ENCODE measurements around the gene SYNE1.
A peak's percentile ranks its signal among the peaks of the same experiment; 100 is the strongest.

The SYNE1 gene

GRCh38 chr6:152236370-152237097 is 400.6 kb downstream of the SYNE1 start:
- Mint-ChIP-seq H3K27me3 (no peaks in the 10 kb centered on the region), H3K27ac (no peak overlapping the region), H3K4me3 (no peak overlapping the region), H3K9me3 (no peaks in the 10 kb centered on the region), H3K4me1 (peaks cover 25% of the 10 kb centered on the region)
- ATAC-seq (no peak), DNase-seq (no peak)

- DNase-seq (peak; percentile 13 to 33), ATAC-seq (peak; percentile 94)
- H3K4me3 Mint-ChIP-seq: peak overlapping the region; percentile 61 to 80
- H3K4me1 Mint-ChIP-seq: peaks cover 25% of the 10 kb centered on the region
- no peaks in the 10 kb centered on the region for H3K27me3 Mint-ChIP-seq
- no peaks in the 10 kb centered on the region for H3K9me3 Mint-ChIP-seq
- H3K27ac Mint-ChIP-seq: peak overlapping the region; percentile 89 to 91
Measured at GRCh38 chr6:152233547-152234320, 403.4 kb downstream of the SYNE1 start.

- Mint-ChIP-seq H3K4me3 (peak overlapping the region; percentile 61 to 80), H3K9me3 (no peaks in the 10 kb centered on the region), H3K27ac (peak overlapping the region in 1 of 2 donors; percentile 77), H3K27me3 (no peaks in the 10 kb centered on the region), H3K4me1 (peaks cover 25% of the 10 kb centered on the region)
- peak in 1 of 2 donors; percentile 29 for DNase-seq
- peak; percentile 82 for ATAC-seq
Measured at GRCh38 chr6:152232501-152233151, 404.5 kb downstream of the SYNE1 start.

- peaks cover 19% of the 10 kb centered on the region for H3K4me1 Mint-ChIP-seq
Measured at GRCh38 chr6:152229330-152229729, 407.8 kb downstream of the SYNE1 start.

GRCh38 chr6:152226119-152226518 is 411.0 kb downstream of the SYNE1 start:
- H3K27ac Mint-ChIP-seq: peak overlapping the region in 1 of 2 donors; percentile 2
- ATAC-seq (no peak), DNase-seq (no peak)
- no peaks in the 10 kb centered on the region for H3K27me3 Mint-ChIP-seq
- peaks cover 12 to 19% of the 10 kb centered on the region in 2 donors for H3K9me3 Mint-ChIP-seq
- no peak overlapping the region for H3K4me3 Mint-ChIP-seq
- no peaks in the 10 kb centered on the region for H3K4me1 Mint-ChIP-seq

More at GRCh38 chr6:152229330-152229729, 407.8 kb downstream of the SYNE1 start:
- Mint-ChIP-seq H3K9me3 (no peaks in the 10 kb centered on the region), H3K4me3 (no peak overlapping the region), H3K27ac (no peak overlapping the region), H3K27me3 (no peaks in the 10 kb centered on the region)
- DNase-seq (no peak), ATAC-seq (no peak)

- Mint-ChIP-seq H3K9me3 (peaks cover 12 to 19% of the 10 kb centered on the region in 2 donors), H3K27ac (no peak overlapping the region), H3K27me3 (no peaks in the 10 kb centered on the region), H3K4me1 (no peaks in the 10 kb centered on the region), H3K4me3 (no peak overlapping the region)
- ATAC-seq: no peak
- no peak for DNase-seq
Measured at GRCh38 chr6:152225241-152225934, 411.8 kb downstream of the SYNE1 start.

- Mint-ChIP-seq H3K27ac (peak overlapping the region; percentile 70 to 94), H3K4me3 (no peak overlapping the region), H3K4me1 (no peaks in the 10 kb centered on the region), H3K27me3 (no peaks in the 10 kb centered on the region), H3K9me3 (peaks cover 12 to 19% of the 10 kb centered on the region in 2 donors)
- DNase-seq (no peak), ATAC-seq (no peak)
Measured at GRCh38 chr6:152223636-152224035, 413.5 kb downstream of the SYNE1 start.

GRCh38 chr6:152221806-152222628 is 415.1 kb downstream of the SYNE1 start:
- Mint-ChIP-seq H3K4me1 (no peaks in the 10 kb centered on the region), H3K9me3 (peaks cover 12 to 19% of the 10 kb centered on the region in 2 donors), H3K27me3 (no peaks in the 10 kb centered on the region), H3K4me3 (no peak overlapping the region), H3K27ac (peak overlapping the region in 1 of 2 donors; percentile 69)
- ATAC-seq: no peak
- no peak for DNase-seq

- no peak overlapping the region for H3K4me3 Mint-ChIP-seq
- no peak for DNase-seq
- no peaks in the 10 kb centered on the region for H3K4me1 Mint-ChIP-seq
- no peak for ATAC-seq
- H3K27ac Mint-ChIP-seq: no peak overlapping the region
- no peaks in the 10 kb centered on the region for H3K27me3 Mint-ChIP-seq
- H3K9me3 Mint-ChIP-seq: peaks cover 12 to 19% of the 10 kb centered on the region in 2 donors
Measured at GRCh38 chr6:152220786-152221185, 416.4 kb downstream of the SYNE1 start.

- H3K27me3 Mint-ChIP-seq: no peaks in the 10 kb centered on the region
- DNase-seq (no peak), ATAC-seq (no peak)
- H3K4me1 Mint-ChIP-seq: no peaks in the 10 kb centered on the region
- no peak overlapping the region for H3K4me3 Mint-ChIP-seq
- no peak overlapping the region for H3K27ac Mint-ChIP-seq
- peaks cover 12 to 18% of the 10 kb centered on the region in 2 donors for H3K9me3 Mint-ChIP-seq
Measured at GRCh38 chr6:152218887-152219286, 418.3 kb downstream of the SYNE1 start.

- DNase-seq: no peak
- Mint-ChIP-seq H3K27me3 (no peaks in the 10 kb centered on the region), H3K4me3 (no peak overlapping the region), H3K4me1 (no peaks in the 10 kb centered on the region), H3K9me3 (no peaks in the 10 kb centered on the region), H3K27ac (no peak overlapping the region)
- ATAC-seq: no peak
Measured at GRCh38 chr6:152212437-152212836, 424.7 kb downstream of the SYNE1 start.

GRCh38 chr6:152209211-152209610 is 428.0 kb downstream of the SYNE1 start:
- no peak overlapping the region for H3K27ac Mint-ChIP-seq
- ATAC-seq (no peak), DNase-seq (no peak)
- H3K27me3 Mint-ChIP-seq: no peaks in the 10 kb centered on the region
- peaks cover 10% of the 10 kb centered on the region for H3K4me1 Mint-ChIP-seq
- no peaks in the 10 kb centered on the region for H3K9me3 Mint-ChIP-seq
- no peak overlapping the region for H3K4me3 Mint-ChIP-seq

GRCh38 chr6:152207915-152208714 is 429.0 kb downstream of the SYNE1 start:
- H3K27me3 Mint-ChIP-seq: no peaks in the 10 kb centered on the region
- ATAC-seq: no peak
- no peak overlapping the region for H3K4me3 Mint-ChIP-seq
- H3K9me3 Mint-ChIP-seq: no peaks in the 10 kb centered on the region
- DNase-seq: no peak
- H3K4me1 Mint-ChIP-seq: peaks cover 10% of the 10 kb centered on the region
- H3K27ac Mint-ChIP-seq: no peak overlapping the region
